K562 (cell line): ENCODE data around the gene PIK3R2. TPM values are rescaled to one million over a fixed set of nuclear protein-coding genes. Genes with fewer than 3 reads are reported as not detected.

Experiments
- ATF7 ChIP-seq: fragments of 450-650 bp; IDR thresholded peaks from 2 replicates; pipeline ENCODE4 v1.7.1; 2014; ENCODE audit warnings: mild to moderate bottlenecking, moderate library complexity
- CEBPZ ChIP-seq: fragments of 150-350 bp; IDR thresholded peaks from 2 replicates; pipeline ENCODE4 v1.6.1; 2014; ENCODE audit warnings: low read depth, mild to moderate bottlenecking, low read length, borderline replicate concordance
- ETV5 ChIP-seq: sonication (generic); formaldehyde crosslinking; IDR thresholded peaks from 2 replicates; pipeline ENCODE4 v1.4.0; 2020; ENCODE audit warnings: low read depth, mild to moderate bottlenecking, missing genetic modification reagents
- FOXJ3 ChIP-seq: sonication (generic); formaldehyde crosslinking; IDR thresholded peaks from 2 replicates; pipeline ENCODE4 v1.4.0; 2020; ENCODE audit warnings: mild to moderate bottlenecking, missing genetic modification reagents
- HIVEP1 ChIP-seq: fragments of 250-450 bp; sonication (Bioruptor Pico); IDR thresholded peaks from 2 replicates; pipeline ENCODE4 v1.4.0; 2020; ENCODE audit warnings: mild to moderate bottlenecking
- HMG20A ChIP-seq: fragments of 450-650 bp; formaldehyde crosslinking; conservative IDR thresholded peaks from 2 replicates; pipeline ENCODE4 v1.4.0; 2020; ENCODE audit warnings: mild to moderate bottlenecking, mixed read lengths
- NFE2L1 ChIP-seq: fragments of 450-650 bp; IDR thresholded peaks from 2 replicates; pipeline ENCODE4 v1.6.1; 2016; ENCODE audit warnings: missing genetic modification characterization, low read depth, mild to moderate bottlenecking, missing compliant biosample characterization, moderate library complexity, borderline replicate concordance
- NFYB ChIP-seq: IDR thresholded peaks from 2 replicates; pipeline ENCODE4 v1.6.1; 2011; ENCODE audit warnings: mild to moderate bottlenecking, moderate library complexity; ENCODE audit not compliant: insufficient read length; ENCODE audit errors: extremely low read depth
- NR2C2 ChIP-seq, 2 experiments: fragments of 200-800 bp in 1 of 2; sonication (Bioruptor generic) in 1 of 2; sonication (generic) in 1 of 2; formaldehyde crosslinking in 1 of 2; IDR thresholded peaks; 2 replicates each; pipeline versions ENCODE4 v1.6.1 to v1.8.0; 2016 to 2022; ENCODE audit warnings: mild to moderate bottlenecking in 1 of 2, missing compliant biosample characterization in 1 of 2, missing genetic modification characterization in 1 of 2, missing genetic modification reagents in 1 of 2
- PTTG1 ChIP-seq: fragments of 450-650 bp; IDR thresholded peaks from 2 replicates; pipeline ENCODE4 v1.6.1; 2016; ENCODE audit warnings: low read depth, mild to moderate bottlenecking, missing genetic modification characterization, missing compliant biosample characterization
- RBM25 ChIP-seq: fragments of 200-400 bp; formaldehyde crosslinking; IDR thresholded peaks from 2 replicates; pipeline ENCODE4 v1.6.1; 2018; ENCODE audit warnings: low read length, low read depth, moderate library complexity; ENCODE audit not compliant: severe bottlenecking
- RNF2 ChIP-seq: sonication (generic); IDR thresholded peaks from 2 replicates; pipeline ENCODE4 v1.6.1; 2016
- SMAD2 ChIP-seq: fragments of 150-350 bp; IDR thresholded peaks from 2 replicates; pipeline ENCODE4 v1.6.1; 2014; ENCODE audit warnings: low read depth, mild to moderate bottlenecking, low read length
- SMARCA5 ChIP-seq: fragments of 450-650 bp; IDR thresholded peaks from 2 replicates; pipeline ENCODE4 v1.6.1; 2016
- TCF3 ChIP-seq: sonication (generic); formaldehyde crosslinking; IDR thresholded peaks from 2 replicates; pipeline ENCODE4 v1.4.0; 2020; ENCODE audit warnings: mild to moderate bottlenecking, missing genetic modification reagents
- TOE1 ChIP-seq, 2 experiments: fragments of 450-650 bp in 1 of 2; sonication (generic) in 1 of 2; formaldehyde crosslinking in 1 of 2; IDR thresholded peaks; 2 replicates each; pipeline versions ENCODE4 v1.7.1 to v1.8.0; 2016 to 2022; ENCODE audit warnings: borderline replicate concordance in 2 of 2, mild to moderate bottlenecking in 2 of 2, antibody characterized with exemption in 1 of 2, inconsistent platforms in 1 of 2, low read depth in 1 of 2, missing genetic modification reagents in 1 of 2, moderate library complexity in 1 of 2
- ZBTB12 ChIP-seq: fragments of 250-450 bp; sonication (Bioruptor Pico); IDR thresholded peaks from 2 replicates; pipeline ENCODE4 v1.4.0; 2020
- ZBTB7A ChIP-seq: IDR thresholded peaks from 2 replicates; pipeline ENCODE4 v1.6.1; 2011; ENCODE audit warnings: low read depth, mild to moderate bottlenecking, low read length, moderate library complexity, borderline replicate concordance; ENCODE audit not compliant: control insufficient read depth
- ZBTB8A ChIP-seq: fragments of 450-650 bp; IDR thresholded peaks from 2 replicates; pipeline ENCODE4 v1.6.1; 2018; ENCODE audit warnings: mild to moderate bottlenecking, moderate library complexity; ENCODE audit not compliant: partially characterized antibody
- ZKSCAN3 ChIP-seq: fragments of 250-450 bp; sonication (Bioruptor Pico); IDR thresholded peaks from 2 replicates; pipeline ENCODE4 v1.4.0; 2020
- ZNF134 ChIP-seq: fragments of 250-450 bp; sonication (Bioruptor Pico); conservative IDR thresholded peaks from 2 replicates; pipeline ENCODE4 v1.4.0; 2020
- ZNF444 ChIP-seq: fragments of 250-450 bp; sonication (Bioruptor Pico); IDR thresholded peaks from 2 replicates; pipeline ENCODE4 v1.4.0; 2020; ENCODE audit warnings: mild to moderate bottlenecking, moderate library complexity
- polyA plus RNA-seq, 8 experiments: library from polyadenylated mRNA; depleted of rRNA in 4 of 8; stranded (reverse) in 5 of 8; unstranded in 3 of 8; fragments of >200 nt; fragmentation: Nextera tagmentation in 2 of 8; fragmentation: Illumina TruSeq in 1 of 8; extraction: Ambion mirVana in 2 of 8; extraction: Trizol in 1 of 8; gene quantifications; 2 replicates each; pipeline versions ENCODE4 v1.2.1 to v1.2.3, GENCODE V29; 2011 to 2014; ENCODE audit warnings: inconsistent platforms in 1 of 8, missing spikeins in 1 of 8
- total RNA-seq, 7 experiments: library from RNA; depleted of rRNA in 6 of 7; stranded (reverse); fragments of >200 nt in 6 of 7; fragmentation: Illumina TruSeq in 2 of 7; extraction: Trizol in 2 of 7; gene quantifications; 2 replicates each; pipeline versions ENCODE4 v1.2.1 to v1.2.3, GENCODE V29; 2011 to 2021; ENCODE audit warnings: low replicate concordance in 1 of 7
- TF ChIP-seq, protein P1 (sequence below): sonication (generic); formaldehyde crosslinking; IDR thresholded peaks from 2 replicates; pipeline ENCODE4 v1.4.0; 2020; ENCODE audit warnings: mild to moderate bottlenecking, missing genetic modification reagents

Gene PIK3R2
- total and polyA plus RNA-seq, 9 of the 15 experiments (the other 6 are each of a cell fraction or from before 2014, with no cell fraction given): 0.39 to 37.9 (median 5.3) TPM

GRCh38 chr19:18152442-18152816, 534 bp upstream of the PIK3R2 start (continued):
- no peak for TF ChIP-seq ZKSCAN3 (CRISPR knock-in tag)
- TF ChIP-seq ETV5: peak; percentile 93
- TF ChIP-seq ZNF134 (CRISPR knock-in tag): no peak
- 0 out of 2 replicates have a peak, but pooled peaks have one; percentile 11 for TF ChIP-seq TCF3 (CRISPR knock-in tag)
- TF ChIP-seq ZBTB12 (CRISPR knock-in tag): no peak
- TF ChIP-seq FOXJ3 (CRISPR knock-in tag): 0 out of 2 replicates have a peak, but pooled peaks have one; percentile 8
- TF ChIP-seq, protein P1, sequence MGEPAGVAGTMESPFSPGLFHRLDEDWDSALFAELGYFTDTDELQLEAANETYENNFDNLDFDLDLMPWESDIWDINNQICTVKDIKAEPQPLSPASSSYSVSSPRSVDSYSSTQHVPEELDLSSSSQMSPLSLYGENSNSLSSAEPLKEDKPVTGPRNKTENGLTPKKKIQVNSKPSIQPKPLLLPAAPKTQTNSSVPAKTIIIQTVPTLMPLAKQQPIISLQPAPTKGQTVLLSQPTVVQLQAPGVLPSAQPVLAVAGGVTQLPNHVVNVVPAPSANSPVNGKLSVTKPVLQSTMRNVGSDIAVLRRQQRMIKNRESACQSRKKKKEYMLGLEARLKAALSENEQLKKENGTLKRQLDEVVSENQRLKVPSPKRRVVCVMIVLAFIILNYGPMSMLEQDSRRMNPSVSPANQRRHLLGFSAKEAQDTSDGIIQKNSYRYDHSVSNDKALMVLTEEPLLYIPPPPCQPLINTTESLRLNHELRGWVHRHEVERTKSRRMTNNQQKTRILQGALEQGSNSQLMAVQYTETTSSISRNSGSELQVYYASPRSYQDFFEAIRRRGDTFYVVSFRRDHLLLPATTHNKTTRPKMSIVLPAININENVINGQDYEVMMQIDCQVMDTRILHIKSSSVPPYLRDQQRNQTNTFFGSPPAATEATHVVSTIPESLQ (CRISPR knock-in tag): 0 out of 2 replicates have a peak, but pooled peaks have one; percentile 27
- TF ChIP-seq HMG20A (CRISPR knock-in tag): no peak
- peak; percentile 50; the same call in 1 of the 2 replicates for TF ChIP-seq TOE1 (IDR thresholded peaks at IDR 0.05; ENCODE audit: borderline replicate concordance)
- no peak for TF ChIP-seq TOE1 (CRISPR knock-in tag; IDR thresholded peaks at IDR 0.05; ENCODE audit: borderline replicate concordance, low read depth)
- 0 out of 2 replicates have a peak, but pooled peaks have one; percentile 61 for TF ChIP-seq NR2C2 (CRISPR knock-in tag; IDR thresholded peaks at IDR 0.05)
- TF ChIP-seq NR2C2 (tag; IDR thresholded peaks at IDR 0.05): peak; percentile 80
- TF ChIP-seq ZNF444 (CRISPR knock-in tag): no peak
- no peak for TF ChIP-seq RNF2
- TF ChIP-seq SMAD2: no peak
- no peak for TF ChIP-seq NFYB
- TF ChIP-seq HIVEP1 (CRISPR knock-in tag): no peak
- TF ChIP-seq ATF7: peak; percentile 68
- no peak for TF ChIP-seq ZBTB8A
- TF ChIP-seq RBM25: no peak
- peak; percentile 15; the same call in 1 of the 2 replicates for TF ChIP-seq SMARCA5
- no peak for TF ChIP-seq NFE2L1 (tag)
- TF ChIP-seq ZBTB7A: peak; percentile 40; the same call in 1 of the 2 replicates
- TF ChIP-seq PTTG1 (tag): no peak
- no peak for TF ChIP-seq CEBPZ
